ENCODE results near the gene ARNT2.
"Not testable (repeated sequence)": the region's sequence is repeated elsewhere in the genome, so short reads cannot be mapped to it uniquely, and the experiment has no call there.

Gene ARNT2

GRCh38 chr15:80495401-80495942 is 91.3 kb downstream of the ARNT2 start:
- DNase-seq = no peak

GRCh38 chr15:80496096-80496495 is 91.9 kb downstream of the ARNT2 start:
- no peak for DNase-seq

GRCh38 chr15:80497221-80497620 is 93.0 kb downstream of the ARNT2 start:
- DNase-seq = no peak

- DNase-seq = no peak
Measured at GRCh38 chr15:80498652-80499051, 94.5 kb downstream of the ARNT2 start.

- no peak for DNase-seq
Measured at GRCh38 chr15:80500021-80500420, 95.8 kb downstream of the ARNT2 start.

GRCh38 chr15:80501476-80501875 is 97.3 kb downstream of the ARNT2 start:
- no peak for DNase-seq

- DNase-seq = no peak
Measured at GRCh38 chr15:80502782-80503181, 98.6 kb downstream of the ARNT2 start.

- DNase-seq = no peak
Measured at GRCh38 chr15:80503319-80503952, 99.3 kb downstream of the ARNT2 start.

- DNase-seq = no peak
Measured at GRCh38 chr15:80504931-80505330, 100.7 kb downstream of the ARNT2 start.

GRCh38 chr15:80506286-80506893 is 102.2 kb downstream of the ARNT2 start:
- no peak for DNase-seq

- no peak for DNase-seq
Measured at GRCh38 chr15:80507131-80507530, 102.9 kb downstream of the ARNT2 start.

GRCh38 chr15:80507638-80508316 is 103.6 kb downstream of the ARNT2 start:
- no peak for DNase-seq

- DNase-seq = no peak
Measured at GRCh38 chr15:80508783-80509182, 104.6 kb downstream of the ARNT2 start.

- no peak for DNase-seq
Measured at GRCh38 chr15:80509800-80510199, 105.6 kb downstream of the ARNT2 start.

GRCh38 chr15:80510985-80511384 is 106.8 kb downstream of the ARNT2 start:
- not testable (repeated sequence) for DNase-seq

- DNase-seq = no peak
Measured at GRCh38 chr15:80512726-80513660, 108.8 kb downstream of the ARNT2 start.

GRCh38 chr15:80514071-80514780 is 110.0 kb downstream of the ARNT2 start:
- DNase-seq = no peak

GRCh38 chr15:80517290-80517689 is 113.1 kb downstream of the ARNT2 start:
- no peak for DNase-seq

GRCh38 chr15:80518522-80518921 is 114.3 kb downstream of the ARNT2 start:
- DNase-seq = no peak

GRCh38 chr15:80523746-80524145 is 119.6 kb downstream of the ARNT2 start:
- no peak for DNase-seq

GRCh38 chr15:80525853-80526252 is 121.7 kb downstream of the ARNT2 start:
- no peak for DNase-seq

All from DMS153 (cell line).